IMR-90 (cell line): Measurements from ENCODE around the gene MAMLD1. TPM values are rescaled to one million over a fixed set of nuclear protein-coding genes. Genes with fewer than 3 reads are reported as not detected.
A peak's percentile ranks its signal among the peaks of the same experiment; 100 is the strongest.

Experiments used
- ATAC-seq: fragments of 200-7000 bp; cut with Tn5 transposase; 2 replicates; pipeline ENCODE4 v1.9.1; 2020; ENCODE audit warnings: low read depth, mild to moderate bottlenecking, moderate library complexity
- BruUV-seq: library from RNA; stranded (reverse); fragments of 400-500 nt; replicated peaks from 2 replicates; lab custom pipeline; 2021; lab: Mats Ljungman, UMichigan
- CTCF ChIA-PET: fragments of 300-600 bp; formaldehyde crosslinking; extraction: SDS; loops from one replicate; lab custom pipeline; 2021; ENCODE audit warnings: antibody characterized with exemption; lab: Yijun Ruan, JAX
- POLR2A ChIA-PET: fragments of 300-600 bp; sonication (Branson Sonifier 250); formaldehyde crosslinking; loops from one replicate; lab custom pipeline; 2022; ENCODE audit warnings: antibody characterized with exemption; ENCODE audit not compliant: unreplicated experiment; lab: Charles Lee
- DNase-seq: peaks from one replicate; pipeline ENCODE4 v3.0.0; 2013
- H2AFZ ChIP-seq: replicated peaks from 2 replicates; pipeline ENCODE3; 2013; ENCODE audit warnings: low read length, mild to moderate bottlenecking; ENCODE audit not compliant: poor library complexity
- H2AK5ac ChIP-seq: 2 replicates; pipeline ENCODE4 v1.6.1; 2013; ENCODE audit warnings: low read depth, low read length, inconsistent platforms
- H2AK9ac ChIP-seq: replicated peaks from 2 replicates; pipeline ENCODE3; 2013; ENCODE audit warnings: mild to moderate bottlenecking, low read depth, low read length, moderate library complexity; ENCODE audit not compliant: poor library complexity
- H2BK120ac ChIP-seq: 2 replicates; pipeline ENCODE4 v1.6.1; 2013; ENCODE audit warnings: low read depth, low read length, inconsistent platforms
- H2BK15ac ChIP-seq: 3 replicates; pipeline ENCODE4 v1.6.1; 2013; ENCODE audit warnings: low read depth, low read length, inconsistent platforms
- H2BK20ac ChIP-seq: 2 replicates; pipeline ENCODE4 v1.6.1; 2013; ENCODE audit warnings: low read depth, mild to moderate bottlenecking, inconsistent platforms, low read length, moderate library complexity
- H2BK5ac ChIP-seq: 2 replicates; pipeline ENCODE4 v1.6.1; 2013; ENCODE audit warnings: mild to moderate bottlenecking, low read depth, low read length, inconsistent platforms; ENCODE audit not compliant: poor library complexity, severe bottlenecking
- H3K14ac ChIP-seq: replicated peaks from 2 replicates; pipeline ENCODE4 v1.6.1; 2013; ENCODE audit warnings: low read depth, low read length, inconsistent platforms
- H3K18ac ChIP-seq: 2 replicates; pipeline ENCODE4 v1.6.1; 2013; ENCODE audit warnings: low read depth, low read length, control low read depth
- H3K23ac ChIP-seq: 2 replicates; pipeline ENCODE4 v1.6.1; 2013; ENCODE audit warnings: low read depth, low read length, inconsistent platforms
- H3K27ac ChIP-seq: 2 replicates; pipeline ENCODE4 v1.5.1; 2013; ENCODE audit warnings: mild to moderate bottlenecking, control low read depth, low read length; ENCODE audit not compliant: insufficient read depth
- H3K27me3 ChIP-seq: 2 replicates; pipeline ENCODE4 v1.6.1; 2013; ENCODE audit warnings: low read length; ENCODE audit not compliant: control insufficient read depth, insufficient read depth
- H3K36me3 ChIP-seq: 2 replicates; pipeline ENCODE4 v1.6.1; 2013; ENCODE audit warnings: low read length, mixed read lengths; ENCODE audit not compliant: control insufficient read depth, insufficient read depth
- H3K4ac ChIP-seq: 2 replicates; pipeline ENCODE4 v1.6.1; 2013; ENCODE audit warnings: low read depth, low read length, inconsistent platforms
- H3K4me1 ChIP-seq: 2 replicates; pipeline ENCODE4 v1.6.1; 2013; ENCODE audit warnings: low read length, mixed read lengths; ENCODE audit not compliant: control insufficient read depth, insufficient read depth
- H3K4me2 ChIP-seq: 2 replicates; pipeline ENCODE4 v1.6.1; 2013; ENCODE audit warnings: low read depth, mild to moderate bottlenecking, control low read depth, low read length, moderate library complexity
- H3K4me3 ChIP-seq: 2 replicates; pipeline ENCODE4 v1.5.1; 2013; ENCODE audit warnings: low read depth, mild to moderate bottlenecking, control low read depth, low read length, moderate library complexity; ENCODE audit not compliant: insufficient read depth
- H3K56ac ChIP-seq: 2 replicates; pipeline ENCODE4 v1.6.1; 2013; ENCODE audit warnings: low read length, inconsistent platforms; ENCODE audit not compliant: insufficient read depth; ENCODE audit errors: extremely low read depth
- H3K79me1 ChIP-seq, 2 experiments: 2 replicates each; pipeline ENCODE4 v1.6.1; 2013; ENCODE audit warnings: low read length in 2 of 2, inconsistent platforms in 1 of 2, low read depth in 1 of 2
- H3K9ac ChIP-seq: 2 replicates; pipeline ENCODE4 v1.6.1; 2013; ENCODE audit warnings: low read depth, low read length, control low read depth
- H3K9me1 ChIP-seq: 2 replicates; pipeline ENCODE4 v1.6.1; 2013; ENCODE audit warnings: low read length, inconsistent platforms; ENCODE audit not compliant: insufficient read depth
- H3K9me3 ChIP-seq: 2 replicates; pipeline ENCODE4 v1.6.1; 2013; ENCODE audit warnings: low read length; ENCODE audit not compliant: control insufficient read depth, insufficient read depth
- H4K20me1 ChIP-seq: 2 replicates; pipeline ENCODE4 v1.6.1; 2013; ENCODE audit warnings: low read length, inconsistent platforms; ENCODE audit not compliant: insufficient read depth
- H4K5ac ChIP-seq: 2 replicates; pipeline ENCODE4 v1.6.1; 2013; ENCODE audit warnings: mild to moderate bottlenecking, low read depth, low read length, control low read depth
- H4K8ac ChIP-seq, 2 experiments: 2 replicates each; pipeline ENCODE4 v1.6.1; 2013; ENCODE audit warnings: low read depth in 2 of 2, low read length in 2 of 2, control low read depth in 1 of 2, inconsistent platforms in 1 of 2
- H4K91ac ChIP-seq: 2 replicates; pipeline ENCODE4 v1.6.1; 2013; ENCODE audit warnings: low read depth, low read length, inconsistent platforms; ENCODE audit not compliant: insufficient read depth
- CEBPB ChIP-seq: IDR thresholded peaks from 2 replicates; pipeline ENCODE4 v1.6.1; 2012; ENCODE audit warnings: low read depth, low read length, improper control_type of control experiment
- ELK1 ChIP-seq: fragments of 150-350 bp; IDR thresholded peaks from 2 replicates; pipeline ENCODE4 v1.6.1; 2016; ENCODE audit warnings: low read depth, mild to moderate bottlenecking, low read length, moderate library complexity, borderline replicate concordance
- MXI1 ChIP-seq: IDR thresholded peaks from 2 replicates; pipeline ENCODE4 v1.6.1; 2012; ENCODE audit warnings: low read depth, mild to moderate bottlenecking, low read length, moderate library complexity, borderline replicate concordance
- WGBS, 2 experiments: methylation state at CpG; one replicate each; pipeline versions ENCODE4 v1.1.5 to v1.1.7; 2013; ENCODE audit warnings: missing lambda C conversion rate in 2 of 2; ENCODE audit not compliant: insufficient read length in 1 of 2; ENCODE audit errors: extremely low coverage in 2 of 2; 5-methylcytosine and 5-hydroxymethylcytosine counted together
- dilution Hi-C: fragments of 300-500 bp; cut with HindIII; formaldehyde crosslinking; loops from one replicate; pipeline ENCODE4 v1.14.3; 2018; ENCODE audit warnings: low sequenced_read_pairs; ENCODE audit not compliant: unreplicated experiment
- in situ Hi-C: fragments of 300-500 bp; cut with MboI; formaldehyde crosslinking; loops from 3 replicates; pipeline ENCODE4 v1.14.3; 2019; ENCODE audit warnings: low sequenced_read_pairs, inconsistent platforms, mixed read lengths
- intact Hi-C: fragments of 100-400 bp; cut with micrococcal nuclease; formaldehyde crosslinking; loops from 2 replicates; pipeline ENCODE4 v1.10.0; 2022
- polyA plus RNA-seq, 3 experiments: library from polyadenylated mRNA; depleted of rRNA; stranded (reverse); fragments of >200 nt; gene quantifications; 2 replicates each; pipeline ENCODE4 v1.2.3, GENCODE V29; 2012; ENCODE audit warnings: low replicate concordance in 1 of 3
- total RNA-seq: library from RNA; depleted of rRNA; stranded (reverse); fragments of >200 nt; gene quantifications from 2 replicates; pipeline ENCODE4 v1.2.3, GENCODE V29; 2012

MAMLD1 gene
- total and polyA plus RNA-seq, 2 of the 4 experiments (the other 2 are of a cell fraction) = 1.4 to 11.0 TPM

GRCh38 chrX:150454508-150455214 is 91.5 kb downstream of the MAMLD1 start:
- Histone ChIP-seq H2BK5ac (no peak overlapping the region), H3K18ac (no peak overlapping the region), H3K9me3 (no peaks in the 10 kb centered on the region), H3K14ac (no peak overlapping the region), H3K56ac (no peak overlapping the region), H2AK9ac (no peak overlapping the region), H3K9ac (no peak overlapping the region), H3K79me1 (peaks cover 4 to 6% of the 10 kb centered on the region in 2 experiments; a peak in 3 of 4 replicates), H3K4ac (no peak overlapping the region), H3K36me3 (no peaks in the 10 kb centered on the region; the same call in 1 of the 2 replicates), H4K20me1 (no peaks in the 10 kb centered on the region), H3K27ac (no peak overlapping the region), H2AFZ (no peak overlapping the region), H2BK15ac (no peak overlapping the region), H4K5ac (no peak overlapping the region), H3K9me1 (0 out of 2 replicates have a peak, but pooled peaks cover 3% of the 10 kb centered on the region), H3K4me3 (no peak overlapping the region), H4K8ac (no peak overlapping the region), H3K23ac (no peak overlapping the region), H2BK120ac (no peak overlapping the region), H2AK5ac (no peak overlapping the region), H3K27me3 (no peaks in the 10 kb centered on the region), H3K4me2 (no peak overlapping the region), H3K4me1 (no peaks in the 10 kb centered on the region), H4K91ac (no peak overlapping the region), H2BK20ac (no peak overlapping the region)
- in situ Hi-C loops = no loop called here
- POLR2A ChIA-PET = no interaction called here
- intact Hi-C loops = no loop called here
- ATAC-seq (no peak), DNase-seq (no peak)
- TF ChIP-seq CEBPB (peak; percentile 21; the same call in 1 of the 2 replicates), MXI1 (no peak), ELK1 (no peak)
- 51 to 100% methylated on average over 1 to 2 of the region's 5 CpGs for WGBS, 2 experiments
- dilution Hi-C loops = no loop called here
- BruUV-seq = no TSS peak
- CTCF ChIA-PET = interaction anchor here (0.6 kb wide), 1 partner anchor 10 kb away, joined by 3 read pairs; no protein-coding TSS in a partner anchor
